Glomerular endothelial cell (primary cell): Measurements from ENCODE around the gene CEP170B. TPM values are rescaled to one million over a fixed set of nuclear protein-coding genes. Genes with fewer than 3 reads are reported as not detected.
"Not testable (repeated sequence)": the region's sequence is repeated elsewhere in the genome, so short reads cannot be mapped to it uniquely, and the experiment has no call there.

ENCODE experiments used
- DNase-seq: peaks from one replicate; pipeline ENCODE4 v3.0.0-alpha.2; 2011; ENCODE audit warnings: low read depth, low spot score; ENCODE audit errors: extremely low read depth
- total RNA-seq: library from RNA; depleted of rRNA; stranded (reverse); fragments of >200 nt; gene quantifications from 2 replicates; pipeline ENCODE4 v1.2.3, GENCODE V29; 2015

CEP170B gene
- total RNA-seq, 1 donor from 2014 or later = 37.0 TPM

DNA sequence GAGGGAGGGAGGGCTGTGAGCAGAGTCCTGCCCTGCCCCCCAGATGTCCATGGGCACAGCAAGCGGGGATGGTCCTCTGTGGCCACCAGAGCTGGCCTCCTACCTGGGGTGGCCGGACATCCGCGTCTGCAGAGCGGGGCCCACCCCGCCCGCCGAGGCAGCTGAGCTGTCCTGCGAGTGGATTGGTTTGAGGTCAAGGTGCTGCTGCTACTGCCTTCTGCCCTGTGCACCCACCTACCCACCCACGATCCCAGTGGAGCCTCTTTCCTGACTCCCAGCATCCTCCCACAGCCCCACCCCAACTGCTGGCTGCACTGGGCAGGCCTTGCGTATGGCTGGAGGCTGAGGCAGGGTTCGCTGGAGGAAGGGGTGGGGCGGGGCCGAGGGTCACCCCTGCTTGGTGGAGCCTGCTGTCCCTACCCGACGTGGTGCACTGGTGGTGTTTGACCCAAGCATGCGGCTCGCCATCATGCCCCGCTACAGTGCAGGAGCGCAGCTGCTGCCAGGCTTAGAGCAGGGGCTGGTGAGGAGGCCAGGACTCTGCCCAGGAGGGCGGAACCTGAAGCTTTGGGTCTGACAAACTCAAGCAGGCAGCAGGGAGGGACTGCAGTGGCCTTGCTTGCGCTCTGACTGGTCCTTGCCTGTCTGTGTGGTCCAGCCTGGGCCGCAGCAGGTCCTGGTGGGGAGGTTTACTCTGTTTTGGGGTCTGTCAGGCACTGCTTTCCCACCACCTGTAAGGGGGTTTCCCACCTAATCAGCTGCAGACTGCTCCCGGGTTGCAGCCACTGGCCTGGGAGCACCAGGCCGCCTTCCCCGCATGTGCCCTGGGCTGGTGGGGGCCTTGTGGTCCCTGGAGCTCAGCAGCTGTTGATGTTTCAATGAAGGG lies 23.7 kb downstream of the CEP170B start:
- no peak for DNase-seq

DNA sequence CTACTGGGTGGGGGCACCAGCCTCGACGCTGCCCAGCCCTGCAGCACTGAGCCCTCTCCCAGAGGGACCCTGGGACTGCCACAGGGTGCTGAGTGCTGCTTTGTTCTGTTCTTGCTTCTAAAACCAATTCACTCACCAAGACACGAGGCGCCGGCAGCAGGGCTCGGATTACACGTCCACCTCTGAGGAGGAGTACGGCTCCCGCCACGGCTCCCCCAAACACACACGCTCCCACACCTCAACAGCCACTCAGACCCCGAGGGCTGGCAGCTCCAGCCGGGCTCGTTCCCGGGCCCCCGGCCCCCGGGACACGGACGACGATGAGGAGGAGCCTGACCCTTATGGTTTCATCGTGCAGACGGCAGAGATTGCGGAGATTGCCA lies 24.3 kb downstream of the CEP170B start:
- no peak for DNase-seq

DNA sequence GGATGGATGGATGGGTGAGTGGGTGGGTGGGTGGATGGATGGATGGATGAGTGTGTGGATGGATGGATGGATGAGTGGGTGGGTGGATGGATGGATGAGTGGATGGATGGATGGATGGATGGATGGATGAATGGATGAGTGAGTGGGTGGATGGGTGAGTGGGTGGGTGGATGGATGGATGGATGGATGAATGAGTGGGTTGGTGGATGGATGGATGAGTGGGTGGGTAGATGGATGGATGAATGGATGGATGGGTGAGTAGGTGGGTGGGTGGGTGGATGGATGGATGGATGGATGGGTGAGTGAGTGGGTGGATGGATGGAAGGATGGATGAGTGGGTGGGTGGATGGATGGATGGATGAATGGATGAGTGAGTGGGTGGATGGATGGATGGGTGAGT lies 25.2 kb downstream of the CEP170B start:
- DNase-seq = not testable (repeated sequence)

DNA sequence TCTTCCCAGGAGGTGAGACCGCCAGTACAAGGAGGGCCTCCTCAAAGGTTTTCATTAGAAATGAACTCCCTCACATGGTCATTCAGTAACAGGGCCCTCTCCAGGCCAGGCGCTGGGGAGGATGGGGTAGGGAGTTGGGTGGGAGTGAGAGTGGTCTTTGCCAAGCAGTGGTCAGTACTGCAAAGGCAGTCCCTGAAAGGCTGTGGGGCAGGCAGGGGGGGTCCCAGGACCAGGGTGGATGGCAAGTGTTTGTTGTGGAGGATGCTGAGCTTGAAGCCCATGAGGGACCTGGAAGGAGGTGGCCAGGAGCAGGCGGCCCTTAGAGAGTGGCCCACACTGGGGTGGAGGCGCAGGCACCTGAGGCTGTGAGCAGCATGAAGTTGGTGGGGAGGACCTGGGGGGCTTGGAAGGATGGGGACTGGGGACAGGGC lies 26.1 kb downstream of the CEP170B start:
- DNase-seq = no peak

DNA sequence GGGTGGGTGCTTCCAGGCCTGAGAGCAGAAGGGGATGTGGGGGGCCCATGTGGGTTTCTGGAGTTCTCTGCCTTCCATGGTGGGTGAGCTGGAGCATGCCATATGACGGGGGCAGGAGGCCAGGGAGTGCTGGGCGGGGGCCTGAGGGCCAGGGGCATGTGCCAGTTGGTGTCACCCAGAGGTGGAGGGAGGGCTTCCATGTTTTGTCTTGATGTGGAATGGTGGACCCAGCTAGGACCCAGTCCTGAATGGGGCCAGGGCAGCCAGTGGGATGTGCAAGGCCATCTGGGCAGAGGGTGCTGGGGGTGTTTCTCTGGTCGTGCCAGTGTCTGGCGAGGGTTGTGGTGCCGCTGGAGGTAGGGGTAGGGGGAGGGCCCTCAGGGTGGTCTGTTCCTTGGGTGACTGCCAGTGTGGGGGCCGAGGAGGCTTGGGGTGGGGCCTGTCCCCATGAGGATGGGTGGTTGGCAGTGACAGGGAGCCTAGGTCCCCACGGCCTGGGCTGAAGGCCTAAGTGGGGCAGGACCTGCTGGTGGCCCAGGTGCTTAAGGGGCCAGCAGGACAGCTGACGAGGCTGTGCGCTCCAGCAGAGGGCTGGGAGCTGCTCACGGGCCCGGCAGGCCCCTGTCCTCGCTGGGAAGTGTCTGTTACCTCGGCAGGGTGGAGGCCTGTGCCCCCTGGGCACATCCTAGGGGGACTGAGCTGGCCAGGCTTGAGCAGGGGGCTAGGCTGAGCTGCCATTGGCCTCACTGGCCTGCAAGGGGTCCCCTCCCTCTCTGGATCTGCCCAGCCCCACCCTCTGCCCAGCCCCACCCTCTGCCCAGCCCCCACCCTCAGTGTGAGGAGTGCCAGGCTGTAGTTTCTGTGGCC lies 26.8 kb downstream of the CEP170B start:
- no peak for DNase-seq

DNA sequence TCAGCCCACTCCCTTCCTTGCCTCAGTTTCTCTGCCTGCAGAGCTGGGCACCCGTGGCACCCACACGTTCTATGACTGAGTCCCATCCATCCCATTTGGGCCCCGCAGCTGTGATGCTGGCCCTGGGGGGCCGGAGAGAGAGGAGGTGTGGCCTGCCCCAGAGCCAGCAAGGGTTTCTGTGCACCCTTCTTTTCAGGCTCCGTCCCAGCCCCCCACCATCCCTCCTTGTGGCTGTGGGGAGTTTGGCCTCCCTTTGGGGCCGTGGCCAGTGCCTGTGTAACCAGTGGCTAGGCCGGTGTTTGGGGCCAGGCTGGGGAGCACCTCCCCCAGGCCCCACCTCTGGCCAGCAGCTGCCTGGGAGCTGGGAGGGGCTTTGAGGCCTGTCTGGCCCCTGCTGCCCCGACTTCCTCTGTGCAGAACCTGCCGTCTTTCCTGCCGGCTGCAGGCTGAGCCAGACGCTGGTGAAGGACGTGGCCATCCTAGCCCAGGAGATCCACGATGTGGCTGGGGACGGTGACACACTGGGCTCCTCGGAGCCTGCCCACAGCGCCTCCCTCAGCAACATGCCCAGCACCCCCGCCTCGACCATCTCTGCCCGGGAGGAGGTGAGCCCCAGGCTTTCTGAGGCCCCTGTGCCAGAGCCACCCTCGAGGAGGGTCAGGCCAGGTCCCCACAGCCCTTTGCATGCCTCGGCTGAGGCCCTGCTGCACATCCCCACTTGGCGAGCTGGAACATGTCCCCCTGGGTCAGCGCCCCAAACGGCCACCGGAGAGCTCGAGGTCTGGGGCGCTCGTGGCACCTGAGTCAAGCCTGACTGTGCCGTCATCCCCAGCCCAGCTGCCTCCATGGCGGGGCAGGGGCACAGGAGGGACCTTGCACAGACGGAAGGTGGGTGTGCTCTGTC lies 27.7 kb downstream of the CEP170B start:
- no peak for DNase-seq

DNA sequence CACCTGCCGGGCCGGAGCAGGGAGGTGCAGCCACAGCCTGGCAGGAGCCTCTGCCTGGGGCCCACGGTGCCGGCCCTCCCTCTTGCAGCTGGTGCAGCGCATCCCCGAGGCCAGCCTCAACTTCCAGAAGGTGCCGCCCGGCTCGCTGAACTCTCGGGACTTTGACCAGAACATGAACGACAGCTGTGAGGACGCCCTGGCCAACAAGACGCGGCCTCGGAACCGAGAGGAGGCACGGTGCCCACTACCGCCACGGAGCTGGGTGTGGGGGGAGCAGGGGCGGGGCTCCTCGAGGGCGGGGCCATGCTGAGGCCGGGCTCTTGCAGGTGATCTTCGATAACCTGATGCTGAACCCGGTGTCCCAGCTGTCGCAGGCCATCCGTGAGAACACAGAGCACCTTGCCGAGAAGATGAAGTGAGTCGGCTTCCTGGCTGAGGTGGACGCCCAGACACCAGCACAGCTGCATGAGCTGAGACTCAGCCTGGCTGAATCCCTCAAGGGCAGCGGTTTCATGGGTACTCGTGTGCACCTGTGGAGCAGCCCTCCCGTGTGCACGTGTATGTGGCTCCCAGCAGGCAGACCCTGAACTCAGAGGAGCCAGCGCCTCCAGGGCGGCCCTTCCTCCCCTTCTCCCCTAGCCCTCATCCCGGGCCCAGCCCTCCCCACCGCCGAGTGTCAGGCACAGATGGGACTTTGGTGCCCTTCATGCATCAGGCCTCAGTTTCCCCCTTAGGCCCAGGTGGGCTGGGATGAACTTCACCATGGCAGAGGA lies 28.6 kb downstream of the CEP170B start:
- DNase-seq = no peak

DNA sequence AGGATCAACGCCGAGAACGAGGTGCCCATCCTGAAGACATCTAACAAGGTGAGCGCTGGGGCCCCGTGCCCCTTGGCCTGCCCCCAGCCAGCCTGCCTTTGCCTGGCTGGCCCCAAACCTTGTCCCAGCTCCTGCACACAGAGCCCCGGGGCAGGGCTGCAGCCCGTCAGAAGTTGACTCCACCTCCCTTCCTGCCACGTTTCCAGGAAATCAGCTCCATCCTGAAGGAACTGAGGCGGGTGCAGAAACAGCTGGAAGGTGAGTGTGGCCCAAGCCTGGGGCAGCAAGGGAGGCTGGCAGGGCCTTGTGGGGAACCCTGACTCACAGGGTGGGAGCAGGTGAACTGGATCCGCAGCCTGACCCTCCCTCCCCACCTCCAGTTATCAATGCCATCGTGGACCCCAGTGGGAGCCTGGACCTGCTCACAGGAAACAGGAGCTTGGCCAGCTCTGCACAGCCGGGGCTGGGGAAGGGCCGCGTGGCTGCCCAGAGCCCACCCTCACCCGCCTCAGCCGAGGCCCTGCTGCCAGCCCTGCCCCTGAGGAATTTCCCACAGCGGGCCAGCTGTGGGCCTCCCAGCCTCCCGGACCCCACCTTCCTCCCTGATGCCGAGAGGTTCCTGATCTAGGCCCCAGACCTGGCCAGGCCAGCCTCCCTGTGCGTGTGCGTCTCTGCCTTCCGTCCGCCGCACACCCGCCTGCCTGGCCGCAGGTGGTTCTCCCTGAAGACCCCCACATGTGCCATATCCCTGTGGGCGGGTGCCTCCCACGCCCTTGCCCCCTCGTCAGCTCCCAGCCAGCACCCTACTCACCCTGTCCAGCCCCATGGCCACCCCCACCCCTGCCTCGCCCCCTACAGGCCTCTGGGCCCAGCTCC lies 29.5 kb downstream of the CEP170B start:
- no peak for DNase-seq

DNA sequence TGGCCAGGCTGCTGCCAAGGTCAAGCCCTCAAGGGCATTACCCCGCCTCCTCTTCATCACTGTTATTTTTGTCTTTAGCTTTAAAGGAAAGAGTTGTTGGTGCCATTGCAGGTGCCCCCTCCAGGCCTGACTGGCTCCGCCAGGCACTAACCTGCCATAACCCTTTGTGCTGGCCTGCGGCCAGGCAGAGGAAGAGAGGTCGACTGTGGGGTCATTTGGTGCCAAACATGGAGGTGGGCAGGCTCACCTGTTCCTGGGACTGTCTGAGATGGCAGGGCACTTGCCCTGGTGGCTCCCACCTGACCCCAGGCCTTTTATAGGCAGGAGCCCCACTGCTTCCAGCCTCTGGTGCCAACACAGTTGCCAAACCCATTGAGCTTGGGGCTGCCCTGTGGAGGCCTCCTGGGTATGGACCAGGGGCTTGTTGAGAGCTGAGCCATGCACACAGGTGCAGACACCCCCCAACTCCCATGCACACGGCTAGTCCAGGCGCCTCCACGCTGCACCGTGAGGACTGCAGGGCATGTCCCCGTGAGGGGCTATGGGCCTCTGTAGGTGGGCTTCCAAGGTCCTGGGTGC lies 30.2 kb downstream of the CEP170B start:
- no peak for DNase-seq

DNA sequence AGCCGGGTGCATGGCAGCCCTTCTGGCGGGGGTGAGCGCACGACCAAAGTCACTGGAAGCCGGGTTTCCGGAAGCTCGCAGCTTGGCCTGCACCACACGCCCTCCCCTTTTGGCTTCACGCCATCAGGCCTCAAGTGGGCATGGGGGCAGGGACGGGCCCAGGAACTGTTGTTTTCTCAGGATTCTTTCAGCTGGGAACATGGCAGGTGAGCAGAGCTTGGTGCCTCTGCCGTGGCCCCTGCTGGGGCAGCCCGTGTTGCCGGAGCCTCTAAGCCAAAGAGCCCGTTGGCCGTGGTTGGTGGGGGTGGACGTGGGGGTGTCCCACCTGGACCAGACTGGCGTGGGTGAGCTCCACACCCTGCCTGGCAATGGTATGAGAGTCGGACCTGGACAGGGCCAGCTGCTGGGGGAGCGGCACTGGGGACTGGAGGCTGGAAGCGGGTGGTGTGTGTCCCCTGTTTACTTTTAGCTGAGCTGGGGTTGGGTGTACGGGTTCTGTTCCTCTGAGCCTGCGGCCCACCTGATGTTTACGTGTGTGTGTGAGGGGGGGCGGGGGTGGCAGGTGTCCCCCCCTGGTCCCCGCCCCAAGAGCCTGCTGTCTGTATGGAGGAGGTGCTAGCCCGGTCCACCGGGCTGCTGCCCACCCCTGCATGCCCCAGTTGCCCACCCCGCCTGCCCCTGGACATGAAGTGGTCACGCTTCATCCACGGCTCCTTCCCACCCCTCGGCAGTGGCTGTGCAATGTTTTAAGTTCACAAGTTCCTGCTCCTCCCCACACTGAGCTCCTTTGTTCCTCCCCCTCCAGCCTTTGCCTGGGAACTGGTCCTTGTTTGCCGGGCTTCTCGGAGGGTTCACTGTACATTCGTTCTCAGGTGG lies 31.0 kb downstream of the CEP170B start:
- no peak for DNase-seq

DNA sequence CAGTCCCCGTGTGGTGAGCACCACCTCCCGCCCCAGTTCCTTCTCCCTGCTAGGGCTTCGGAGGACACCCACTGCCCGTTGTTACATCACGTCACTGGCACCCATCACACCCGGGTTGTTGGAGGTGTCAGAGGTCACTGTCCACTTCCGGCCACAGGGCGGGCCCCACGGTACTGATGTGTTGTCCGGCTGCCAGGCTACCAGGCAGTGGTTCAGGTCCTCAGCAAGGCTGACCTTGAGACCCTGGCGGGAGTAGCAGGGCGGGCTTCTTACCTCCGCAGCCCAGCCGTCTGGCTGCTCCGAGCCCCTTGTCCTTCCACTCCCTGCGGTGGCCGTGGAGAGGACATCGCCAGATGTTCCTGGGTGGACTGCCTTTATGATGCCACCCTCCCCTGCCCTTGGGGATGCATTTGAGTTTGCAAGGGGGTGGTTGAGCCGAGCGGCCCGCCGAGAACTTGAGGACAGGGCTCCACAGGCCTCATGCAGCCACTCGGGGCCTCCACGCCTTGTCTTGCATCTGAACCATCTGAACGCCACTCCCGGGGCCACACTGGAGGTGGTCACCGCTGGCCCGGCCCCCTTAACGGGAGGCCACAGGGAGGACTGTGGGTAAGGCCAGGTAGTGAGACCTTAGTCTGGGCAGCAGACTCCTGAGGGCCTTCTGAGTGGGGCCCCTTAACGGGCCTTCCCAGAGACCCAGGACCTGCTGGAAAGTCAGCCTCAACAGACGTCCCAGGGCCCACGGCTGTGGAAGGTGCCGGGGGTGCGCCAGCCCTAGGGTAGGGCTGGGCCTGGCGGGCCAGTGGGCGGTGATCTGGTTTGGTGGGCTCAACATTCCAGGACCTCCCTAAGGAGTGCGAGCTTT lies 32.5 kb downstream of the CEP170B start:
- DNase-seq = no peak

DNA sequence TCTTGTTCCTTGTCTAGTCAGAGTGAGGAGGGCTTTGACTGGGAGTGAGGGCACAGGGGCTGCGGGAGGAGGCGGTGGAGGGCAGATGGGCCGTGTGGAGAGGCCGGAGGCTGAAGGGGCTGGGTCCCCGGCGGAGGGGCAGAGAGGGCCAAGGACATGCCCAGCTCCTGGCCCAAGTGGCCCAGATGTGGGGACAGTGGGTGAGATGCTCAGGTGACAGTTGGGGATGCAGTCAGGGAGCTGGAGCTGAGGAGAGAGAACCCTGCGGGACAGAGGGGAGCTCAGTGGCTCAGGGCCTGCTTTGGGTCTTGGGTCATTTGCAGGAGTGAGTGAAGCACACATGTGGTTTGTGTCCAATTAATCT lies 33.1 kb downstream of the CEP170B start:
- no peak for DNase-seq

DNA sequence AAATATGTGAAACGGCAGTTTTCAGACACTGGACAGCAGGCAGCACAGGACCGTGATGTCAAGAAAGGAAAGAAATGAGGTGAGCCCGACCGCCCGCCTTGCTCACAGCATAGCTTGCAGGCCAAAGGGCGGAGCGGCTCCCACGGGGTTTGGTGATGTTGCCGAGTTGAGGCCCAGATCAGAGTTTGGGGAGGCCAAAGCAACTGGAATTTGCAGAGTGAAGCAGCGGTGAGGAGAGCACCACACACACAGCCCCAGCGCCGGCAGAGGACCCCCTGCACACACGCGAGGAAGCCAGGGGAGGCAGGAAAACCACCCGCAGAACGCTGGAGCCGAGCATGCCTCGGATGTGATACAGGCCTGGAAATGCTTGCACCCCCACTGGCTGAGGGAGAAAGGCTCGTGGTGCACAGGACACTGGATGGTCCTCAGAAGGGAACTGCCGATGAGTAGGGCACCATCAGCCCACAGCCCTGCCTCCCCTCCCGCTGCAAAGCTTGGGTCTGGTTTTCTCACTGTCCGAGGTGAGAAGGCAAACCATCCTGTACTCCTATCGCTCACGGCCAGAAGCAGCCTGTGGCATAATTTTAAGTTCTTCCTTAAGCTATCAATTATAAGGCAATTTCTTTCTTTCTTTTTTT lies 33.9 kb downstream of the CEP170B start:
- DNase-seq = no peak

DNA sequence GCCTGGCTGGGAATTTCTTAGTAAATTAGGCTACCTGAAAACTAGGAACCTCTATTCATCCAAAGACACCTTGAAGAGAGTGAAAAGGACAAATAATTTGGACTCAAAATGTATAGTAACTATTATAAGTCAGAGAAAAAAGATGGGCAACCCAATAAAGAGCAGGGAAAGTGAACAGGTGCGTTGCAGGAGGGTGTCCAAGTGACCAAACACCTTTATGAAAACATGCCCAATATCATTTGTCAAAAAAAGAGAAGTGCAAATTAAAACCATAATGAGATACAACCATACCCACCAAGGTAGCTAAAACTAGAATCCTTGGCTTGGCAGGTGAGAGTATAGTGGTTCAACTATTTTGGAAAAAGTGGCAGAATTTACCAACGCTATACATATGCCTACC lies 34.7 kb downstream of the CEP170B start:
- DNase-seq = no peak

DNA sequence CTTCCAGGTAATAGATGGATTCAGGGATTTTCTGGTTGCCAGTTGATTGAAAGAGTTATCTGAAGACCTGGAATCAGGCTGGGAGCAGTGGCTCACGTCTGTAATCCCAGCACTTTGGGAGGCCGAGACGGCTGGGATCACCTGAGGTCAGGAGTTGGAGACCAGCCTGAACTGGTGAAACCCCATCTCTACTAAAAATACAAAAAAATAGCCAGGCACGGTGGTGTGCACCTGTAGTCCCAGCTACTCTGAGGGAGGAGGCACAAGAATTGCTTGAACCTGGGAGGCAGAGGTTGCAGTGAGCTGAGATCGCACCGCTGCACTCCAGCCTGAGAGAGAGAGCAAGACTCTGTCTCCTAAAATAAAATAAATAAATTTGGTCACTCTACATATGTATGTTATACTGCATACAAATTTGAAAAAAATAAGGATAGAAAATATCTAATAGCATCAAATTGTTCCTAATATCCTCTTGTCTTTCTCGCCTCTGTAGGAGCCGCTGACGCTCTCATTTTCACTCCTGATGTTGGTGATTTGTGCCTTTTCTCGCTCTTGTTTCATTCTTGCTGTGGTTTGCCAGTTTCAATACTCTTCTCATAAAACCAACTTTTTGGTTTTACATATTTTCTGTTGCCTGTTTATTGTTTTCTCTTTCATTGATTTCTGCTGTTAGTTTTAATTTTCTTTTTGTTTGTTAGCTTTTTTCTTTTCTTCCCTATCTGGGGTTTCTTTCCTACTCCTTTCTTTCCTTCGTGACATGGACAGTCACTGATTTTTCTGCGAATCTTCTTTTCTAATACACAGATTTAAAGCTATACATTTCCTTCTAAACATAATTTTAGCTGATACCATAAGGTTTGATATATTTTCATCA lies 35.8 kb downstream of the CEP170B start:
- DNase-seq = no peak
